Measurements from ENCODE around the gene ARHGAP32.
"Not testable (repeated sequence)": the region's sequence is repeated elsewhere in the genome, so short reads cannot be mapped to it uniquely, and the experiment has no call there.

ARHGAP32 gene

DNA sequence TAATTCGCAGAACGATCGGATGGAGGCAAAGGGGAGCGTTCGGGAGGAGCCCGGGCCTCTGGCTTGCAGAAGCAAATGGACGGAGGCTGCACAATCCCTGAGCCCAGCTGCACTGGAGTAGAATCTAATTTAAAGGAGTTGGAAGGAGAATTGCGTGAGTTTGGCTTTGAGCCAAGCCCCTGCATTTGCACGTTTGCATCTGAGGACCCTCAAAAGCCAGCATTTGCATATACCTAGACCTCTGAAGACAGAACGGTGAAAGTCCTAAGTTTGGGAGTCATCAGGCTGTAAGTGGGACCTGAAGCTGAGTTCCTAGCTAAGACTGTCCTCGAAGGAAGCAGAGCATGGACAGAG lies 265.0 kb downstream of the ARHGAP32 start:
- no peak for DNase-seq

DNA sequence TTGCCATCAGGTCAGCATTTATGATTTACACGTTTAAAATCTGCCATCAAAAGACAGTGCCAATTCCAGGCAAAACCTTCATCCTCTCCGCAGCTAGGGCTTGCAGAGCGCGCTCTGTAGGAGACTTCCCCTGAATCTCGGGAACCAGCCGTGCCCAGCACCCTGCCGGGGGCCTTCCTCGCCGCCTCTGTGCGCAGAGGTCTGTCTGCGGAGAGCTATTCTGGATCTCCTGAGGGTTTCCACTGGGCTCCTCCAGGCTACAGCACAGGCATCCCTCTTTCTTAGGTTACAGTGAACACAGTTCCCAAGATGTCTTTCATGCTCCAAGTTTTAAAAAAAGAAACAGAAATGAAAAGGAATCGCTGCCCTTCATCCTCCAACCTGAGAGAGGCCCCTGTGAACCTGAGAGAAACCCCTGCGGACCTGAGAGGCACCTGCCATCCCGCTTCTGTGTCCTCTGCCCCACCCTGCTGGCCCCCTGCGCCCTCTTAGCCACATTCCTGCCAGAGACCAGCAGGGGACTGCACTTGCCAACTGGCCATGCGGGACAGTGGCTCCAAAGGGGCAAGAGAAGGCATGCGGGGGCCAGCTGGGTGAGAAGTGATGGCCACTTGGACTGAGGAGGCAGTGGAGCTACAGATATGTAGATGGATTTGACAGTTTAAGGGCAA lies 265.6 kb downstream of the ARHGAP32 start:
- DNase-seq = no peak

DNA sequence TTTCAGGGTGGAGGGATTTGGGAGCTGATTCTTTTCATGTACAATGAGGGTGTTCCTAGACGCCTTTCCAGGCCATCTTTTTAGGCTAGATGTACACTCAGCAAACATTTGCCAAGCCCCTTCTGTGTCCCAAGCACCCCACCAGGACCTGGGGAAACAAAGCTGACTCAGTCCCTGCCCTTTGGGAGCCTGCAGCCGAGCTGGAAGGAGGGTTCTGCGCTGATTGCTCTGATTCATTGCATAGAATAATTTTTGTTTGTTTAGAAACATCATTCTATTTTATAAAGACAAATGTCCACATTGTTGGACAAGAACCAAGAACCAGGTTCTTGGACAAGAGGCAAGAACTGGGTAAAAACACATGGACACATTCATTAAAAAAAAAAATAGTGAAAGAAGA lies 266.1 kb downstream of the ARHGAP32 start:
- no peak for DNase-seq

DNA sequence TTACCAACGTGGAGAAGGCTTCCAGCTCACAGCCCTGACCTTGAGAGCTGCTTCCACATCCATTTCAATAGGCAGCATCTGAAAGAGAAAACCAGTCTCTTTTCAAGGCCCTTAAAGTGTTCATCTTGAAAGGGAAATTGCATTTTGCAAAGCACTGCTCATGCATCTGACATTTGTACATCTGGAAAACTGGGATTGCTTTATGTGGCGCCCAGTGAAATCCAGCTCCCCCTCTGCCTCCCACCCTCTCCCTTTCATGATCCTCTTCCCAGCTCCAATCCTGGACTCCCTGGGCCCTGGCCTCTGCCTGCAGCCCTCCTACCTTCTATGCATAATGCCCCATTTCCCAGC lies 266.9 kb downstream of the ARHGAP32 start:
- DNase-seq = no peak

DNA sequence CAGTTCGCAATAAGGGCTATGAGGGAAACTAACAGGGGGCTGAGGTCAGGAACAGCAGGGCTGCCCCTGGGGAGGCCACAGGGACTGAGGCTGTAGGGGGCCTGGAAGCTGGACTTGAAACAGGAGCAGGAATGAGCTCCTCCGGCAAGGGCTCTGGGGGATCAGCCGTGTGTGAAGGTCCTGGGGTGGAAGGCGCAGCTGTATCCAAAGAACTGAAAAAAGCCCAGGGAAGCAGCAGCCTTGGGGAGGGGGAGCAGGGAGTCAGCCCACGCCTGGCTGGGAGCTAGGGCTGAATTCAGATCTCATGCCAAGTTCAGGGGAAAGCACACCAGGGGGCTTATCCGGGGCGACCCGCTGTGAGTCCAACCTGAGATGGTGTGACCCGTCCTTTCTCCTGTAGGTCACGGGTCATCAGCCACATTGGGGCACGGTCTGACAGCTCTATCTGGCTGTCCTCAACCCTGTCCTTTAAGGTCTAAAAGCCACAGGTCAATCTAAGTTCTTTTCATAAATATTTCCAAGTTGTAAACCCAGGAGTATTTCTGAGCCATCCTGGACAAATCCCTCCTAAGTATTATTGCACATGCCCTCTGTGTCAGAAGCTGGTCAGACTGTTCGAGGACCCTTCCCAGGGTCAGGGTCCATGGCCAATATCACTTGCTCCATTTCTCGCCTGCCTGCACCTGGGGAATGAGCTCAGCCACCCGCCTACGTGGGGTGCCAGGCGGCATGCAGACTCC lies 267.4 kb downstream of the ARHGAP32 start:
- DNase-seq = no peak

DNA sequence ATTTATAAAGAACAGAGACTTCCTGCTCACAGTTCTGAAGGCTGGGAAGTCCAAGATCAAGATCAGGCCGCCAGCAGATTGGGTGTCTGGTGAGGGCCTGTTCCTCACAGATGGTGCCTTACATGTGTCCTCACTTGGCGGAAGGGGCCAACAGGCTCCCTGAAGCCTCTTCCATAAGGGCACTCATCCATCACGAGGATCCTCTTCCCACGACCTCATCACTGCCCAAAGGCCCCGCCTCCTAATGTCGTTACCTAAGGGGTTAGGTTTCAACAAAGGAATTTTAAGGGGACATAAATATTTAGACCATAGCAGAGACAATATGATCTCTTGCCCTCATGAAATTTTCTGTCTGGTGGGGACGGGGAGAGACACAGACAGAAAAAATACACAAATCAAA lies 268.0 kb downstream of the ARHGAP32 start:
- no peak for DNase-seq

DNA sequence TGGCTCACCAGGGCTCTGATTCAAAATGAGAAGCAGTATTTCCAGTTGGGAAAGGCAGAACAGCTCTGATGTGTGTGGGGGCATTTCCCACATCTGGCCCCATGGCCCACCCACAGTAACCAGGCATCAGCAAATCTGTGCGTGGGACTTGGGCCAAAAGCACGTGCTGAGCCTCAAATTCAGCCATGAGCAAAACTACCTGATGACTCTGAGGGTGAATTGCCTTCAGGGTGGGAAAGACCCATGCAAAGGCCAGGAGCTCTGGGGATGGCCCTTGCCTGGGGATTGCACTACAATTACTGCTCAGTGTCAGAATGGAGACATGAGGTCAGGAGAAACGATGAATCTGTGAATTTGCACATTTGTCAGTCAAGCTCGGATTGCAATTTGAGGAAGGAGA lies 270.3 kb downstream of the ARHGAP32 start:
- DNase-seq = no peak

DNA sequence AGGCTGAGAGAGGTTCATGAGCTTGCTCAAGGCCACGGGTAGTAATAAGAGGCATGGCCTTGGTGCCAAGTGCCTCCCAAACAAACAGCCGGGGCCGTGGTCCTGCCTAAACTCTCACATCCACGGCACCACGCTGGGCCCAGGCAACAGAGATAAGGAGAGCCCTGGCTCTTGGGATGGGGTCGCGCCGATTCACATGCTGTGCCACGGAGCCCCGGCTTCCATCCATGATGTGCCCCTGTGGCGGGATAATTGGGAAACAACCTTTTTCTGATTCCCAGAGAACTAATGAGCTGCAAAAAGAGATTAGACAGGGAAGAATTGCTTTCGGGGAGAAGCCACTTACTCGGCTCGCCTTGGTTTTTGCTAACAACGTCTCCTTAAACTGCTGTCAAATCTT lies 271.5 kb downstream of the ARHGAP32 start:
- DNase-seq = no peak

DNA sequence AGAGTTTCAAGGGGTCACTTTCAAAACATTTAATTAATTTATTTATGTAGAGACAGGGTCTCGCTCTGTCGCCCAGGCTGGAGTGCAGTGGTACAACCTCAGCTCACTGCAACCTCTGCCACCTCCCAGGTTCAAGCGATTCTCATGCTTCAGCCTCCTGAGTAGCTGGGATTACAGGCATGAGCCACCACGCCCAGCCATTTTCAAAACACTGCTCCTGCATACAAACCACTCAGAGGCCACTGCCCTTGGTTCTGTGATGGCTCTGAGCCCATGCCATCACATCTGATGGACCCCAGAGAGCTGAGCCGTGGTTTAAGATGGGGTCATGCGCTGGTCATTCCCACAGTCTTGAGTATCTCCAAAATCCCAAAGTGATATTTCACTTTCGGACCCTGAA lies 272.5 kb downstream of the ARHGAP32 start:
- not testable (repeated sequence) for DNase-seq

DNA sequence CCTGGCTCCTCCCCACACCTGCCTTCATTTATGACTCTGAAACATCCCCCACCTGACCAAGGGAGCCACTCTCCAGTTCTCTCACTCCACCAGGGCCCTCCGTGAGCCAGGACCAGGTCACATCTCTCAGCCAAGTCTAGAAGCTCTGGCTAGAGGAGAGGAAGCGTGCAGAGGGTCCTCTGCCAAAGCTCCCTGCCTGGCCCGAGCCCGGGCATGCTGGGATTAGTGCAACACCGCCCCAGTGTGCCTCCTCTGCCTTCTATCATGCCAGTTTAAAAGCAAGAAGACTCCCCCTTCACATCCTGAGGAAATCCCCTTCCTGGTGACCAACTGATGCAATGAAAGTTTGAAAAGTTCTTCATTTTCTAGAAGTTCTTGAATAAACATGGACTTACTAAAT lies 272.9 kb downstream of the ARHGAP32 start:
- no peak for DNase-seq

DNA sequence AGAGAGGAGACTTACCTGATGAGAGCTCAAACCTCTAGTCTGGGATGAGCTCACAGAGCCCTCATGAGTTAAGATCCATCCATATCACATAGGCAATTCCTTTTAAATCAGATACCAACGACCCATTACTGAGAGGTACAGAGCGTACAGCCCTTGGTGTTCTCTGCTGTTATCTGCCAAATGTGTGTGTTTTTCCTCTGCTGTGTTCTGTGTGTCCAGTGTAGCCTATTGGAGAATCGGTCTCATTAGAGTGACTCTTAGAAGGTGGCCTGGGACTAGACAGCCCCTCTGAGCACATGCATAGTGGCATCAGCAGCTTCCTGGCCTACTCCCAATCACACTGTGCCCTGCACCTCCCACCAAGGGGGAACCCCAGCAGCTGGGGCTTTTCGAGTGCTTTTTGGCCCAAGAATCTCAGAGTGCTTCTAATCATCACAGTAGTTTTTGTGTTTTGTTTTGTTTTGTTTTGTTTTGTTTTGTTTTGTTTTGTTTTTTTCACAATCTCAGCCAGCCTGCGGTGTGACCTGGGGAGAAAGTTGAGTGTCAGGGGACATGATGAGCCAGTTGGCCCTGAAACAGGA lies 274.9 kb downstream of the ARHGAP32 start:
- no peak for DNase-seq

DNA sequence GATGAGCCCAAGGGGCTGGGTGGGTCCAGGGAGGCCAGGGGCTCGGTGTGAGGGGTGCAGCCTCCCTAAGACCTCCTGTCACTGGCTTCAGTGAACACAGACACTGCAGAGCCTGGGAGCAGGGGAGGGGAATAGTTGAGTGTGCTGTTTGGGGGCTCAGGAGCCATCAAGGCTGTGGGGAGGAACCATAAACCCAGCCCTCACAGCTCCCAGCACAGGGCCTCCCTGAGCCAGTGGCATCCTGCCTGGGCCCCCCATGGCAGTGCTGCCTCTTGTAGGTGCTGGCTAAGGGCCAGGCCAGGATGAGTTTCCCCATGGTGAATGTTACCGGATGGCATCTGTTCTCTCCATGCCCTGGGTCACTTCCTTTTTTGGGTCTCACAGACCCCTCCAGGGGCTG lies 275.4 kb downstream of the ARHGAP32 start:
- no peak for DNase-seq

DNA sequence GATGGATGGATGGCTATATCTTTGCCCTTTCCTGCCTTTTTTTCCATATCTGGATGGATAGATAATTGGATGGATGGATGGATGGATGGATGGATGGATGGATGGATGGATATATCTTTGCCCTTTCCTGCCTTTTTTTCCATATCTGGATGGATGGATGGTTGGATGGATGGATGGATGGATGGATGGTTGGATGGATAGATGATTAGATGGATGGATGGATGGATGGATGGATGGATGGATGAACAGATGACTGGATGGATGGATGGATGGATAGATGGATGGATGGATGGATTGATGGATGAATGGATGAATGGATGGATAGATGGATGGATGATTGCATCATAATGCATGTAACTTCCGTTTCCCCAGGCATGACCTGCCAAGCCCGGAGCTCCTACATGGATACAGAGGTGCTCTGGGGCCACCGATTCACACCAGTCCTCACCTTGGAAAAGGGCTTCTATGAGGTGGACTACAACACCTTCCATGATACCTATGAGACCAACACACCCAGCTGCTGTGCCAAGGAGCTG lies 276.0 kb downstream of the ARHGAP32 start:
- DNase-seq = no peak

DNA sequence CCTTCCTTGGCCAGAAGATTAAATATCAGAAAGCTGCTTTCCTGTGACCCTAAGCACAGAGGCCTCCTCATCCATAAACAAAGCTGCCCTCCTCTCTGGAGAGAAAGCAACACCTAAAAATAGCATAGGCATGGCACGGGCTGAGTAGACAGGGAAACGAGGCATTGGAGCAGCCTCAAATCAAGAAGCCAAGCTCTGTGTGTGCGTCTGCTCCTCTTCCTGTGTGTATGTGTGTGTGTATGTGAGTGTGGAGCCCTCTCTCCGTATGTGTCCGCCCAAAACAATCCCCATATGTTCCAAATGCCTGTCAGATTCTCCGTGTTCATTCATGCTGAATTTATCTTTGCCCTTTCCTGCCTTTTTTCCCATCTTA lies 277.0 kb downstream of the ARHGAP32 start:
- DNase-seq = no peak
